ENCODE measurements around the gene TPRX2. TPM values are rescaled to one million over a fixed set of nuclear protein-coding genes. Genes with fewer than 3 reads are reported as not detected.

TPRX2 gene
- total and polyA plus RNA-seq, 2 of the 8 experiments (the other 6 are each of a cell fraction or from before 2014, with no cell fraction given), result not detected

- TF ChIP-seq ATF2 (IDR thresholded peaks at IDR 0.05; ENCODE audit: low read length) (no peak), MAX (IDR thresholded peaks at IDR 0.05) (no peak), TAF1 (IDR thresholded peaks at IDR 0.05; ENCODE audit: low read depth, low read length) (no peak), POLR2A (IDR thresholded peaks at IDR 0.05; ENCODE audit: control extremely low read depth in 1 of 2, low read depth in 2 of 2, low read length in 2 of 2) (no peak), SP1 (IDR thresholded peaks at IDR 0.05; ENCODE audit: low read depth, low read length) (no peak), MAFK (IDR thresholded peaks at IDR 0.05; ENCODE audit: low read depth, low read length) (no peak)
These were observed 37.0 kb downstream of the TPRX2 start (continued) for GRCh38 chr19:47896019-47896418.

Measured in H1 (cell line).